Measurements from ENCODE around the gene CDKN1B.

DNA sequence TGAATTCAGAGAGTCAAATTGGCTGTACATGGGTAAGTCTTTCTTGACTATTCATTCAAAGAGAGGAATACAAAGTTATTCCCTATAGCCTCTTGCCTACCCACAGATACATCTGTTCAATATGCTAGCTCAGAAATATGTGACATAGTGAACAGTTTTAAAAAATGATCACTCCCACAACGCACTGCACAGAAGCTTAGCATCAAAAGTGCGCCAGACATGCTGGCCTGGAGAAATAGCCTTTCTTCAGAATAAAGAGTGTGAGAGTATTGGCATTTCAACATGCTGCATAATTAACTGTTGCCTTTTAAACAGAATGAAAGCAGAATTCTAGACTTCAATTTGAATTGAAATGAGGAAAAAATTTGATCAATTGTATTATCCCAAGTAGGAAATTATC is 48.1 kb upstream of the CDKN1B start:
- TF ChIP-seq, protein P1, sequence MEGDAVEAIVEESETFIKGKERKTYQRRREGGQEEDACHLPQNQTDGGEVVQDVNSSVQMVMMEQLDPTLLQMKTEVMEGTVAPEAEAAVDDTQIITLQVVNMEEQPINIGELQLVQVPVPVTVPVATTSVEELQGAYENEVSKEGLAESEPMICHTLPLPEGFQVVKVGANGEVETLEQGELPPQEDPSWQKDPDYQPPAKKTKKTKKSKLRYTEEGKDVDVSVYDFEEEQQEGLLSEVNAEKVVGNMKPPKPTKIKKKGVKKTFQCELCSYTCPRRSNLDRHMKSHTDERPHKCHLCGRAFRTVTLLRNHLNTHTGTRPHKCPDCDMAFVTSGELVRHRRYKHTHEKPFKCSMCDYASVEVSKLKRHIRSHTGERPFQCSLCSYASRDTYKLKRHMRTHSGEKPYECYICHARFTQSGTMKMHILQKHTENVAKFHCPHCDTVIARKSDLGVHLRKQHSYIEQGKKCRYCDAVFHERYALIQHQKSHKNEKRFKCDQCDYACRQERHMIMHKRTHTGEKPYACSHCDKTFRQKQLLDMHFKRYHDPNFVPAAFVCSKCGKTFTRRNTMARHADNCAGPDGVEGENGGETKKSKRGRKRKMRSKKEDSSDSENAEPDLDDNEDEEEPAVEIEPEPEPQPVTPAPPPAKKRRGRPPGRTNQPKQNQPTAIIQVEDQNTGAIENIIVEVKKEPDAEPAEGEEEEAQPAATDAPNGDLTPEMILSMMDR (IDR thresholded peaks at IDR 0.05), result no peak
- no peak for TF ChIP-seq POLR2A (IDR thresholded peaks at IDR 0.05)
